Neural progenitor cell (in vitro differentiated cells): ENCODE results near the gene SLC6A5. TPM values are rescaled to one million over a fixed set of nuclear protein-coding genes. Genes with fewer than 3 reads are reported as not detected.
"Not testable (repeated sequence)": the region's sequence is repeated elsewhere in the genome, so short reads cannot be mapped to it uniquely, and the experiment has no call there.

Experiments used
- DNase-seq: peaks from one replicate; pipeline ENCODE4 v3.0.0-alpha.2; 2016; ENCODE audit warnings: low spot score
- H2AFZ ChIP-seq: fragments of 200-600 bp; sonication (generic); replicated peaks from 2 replicates; pipeline ENCODE4 v1.6.1; 2016; ENCODE audit warnings: antibody characterized with exemption
- H3F3A ChIP-seq: fragments of 200-600 bp; sonication (generic); 2 replicates; pipeline ENCODE4 v1.6.1; 2016; ENCODE audit warnings: antibody characterized with exemption, low read depth
- H3K27ac ChIP-seq: fragments of 200-600 bp; sonication (generic); 2 replicates; pipeline ENCODE4 v1.5.1; 2016; ENCODE audit warnings: mild to moderate bottlenecking
- H3K27me3 ChIP-seq: fragments of 200-600 bp; sonication (generic); 2 replicates; pipeline ENCODE4 v1.6.1; 2016; ENCODE audit warnings: mild to moderate bottlenecking, moderate library complexity
- H3K36me3 ChIP-seq: fragments of 200-600 bp; sonication (generic); 2 replicates; pipeline ENCODE4 v1.5.1; 2016
- H3K4me1 ChIP-seq: fragments of 200-600 bp; sonication (generic); 2 replicates; pipeline ENCODE4 v1.6.1; 2016; ENCODE audit warnings: mixed run types
- H3K4me2 ChIP-seq: fragments of 200-600 bp; sonication (generic); 2 replicates; pipeline ENCODE4 v1.6.1; 2016
- H3K4me3 ChIP-seq: fragments of 200-600 bp; sonication (generic); 2 replicates; pipeline ENCODE4 v1.5.1; 2016
- H3K79me2 ChIP-seq: fragments of 200-600 bp; sonication (generic); 2 replicates; pipeline ENCODE4 v1.6.1; 2016; ENCODE audit warnings: low read depth
- H3K9ac ChIP-seq: fragments of 200-600 bp; sonication (generic); 2 replicates; pipeline ENCODE4 v1.6.1; 2016
- H3K9me3 ChIP-seq: fragments of 200-600 bp; sonication (generic); 2 replicates; pipeline ENCODE4 v1.5.1; 2016; ENCODE audit warnings: low read depth
- H4K20me1 ChIP-seq: fragments of 200-600 bp; sonication (generic); 2 replicates; pipeline ENCODE4 v1.6.1; 2016; ENCODE audit warnings: low read depth
- H3K27ac Mint-ChIP-seq: 3 replicates; pipeline ENCODE4 v1.8.0; 2021; ENCODE audit warnings: mixed read lengths
- H3K27me3 Mint-ChIP-seq: 2 replicates; pipeline ENCODE4 v1.8.0; 2022; ENCODE audit warnings: low read depth, mild to moderate bottlenecking, inconsistent platforms, moderate library complexity, mixed read lengths; ENCODE audit not compliant: insufficient read depth
- H3K36me3 Mint-ChIP-seq: 3 replicates; pipeline ENCODE4 v1.8.0; 2021; ENCODE audit warnings: mixed read lengths
- H3K4me1 Mint-ChIP-seq: 3 replicates; pipeline ENCODE4 v1.8.0; 2021; ENCODE audit warnings: mixed read lengths
- H3K4me3 Mint-ChIP-seq: 3 replicates; pipeline ENCODE4 v1.8.0; 2021; ENCODE audit warnings: mild to moderate bottlenecking, moderate library complexity, mixed read lengths
- H3K9me3 Mint-ChIP-seq: 3 replicates; pipeline ENCODE4 v1.8.0; 2020; ENCODE audit warnings: mixed read lengths
- EZH2 ChIP-seq: fragments of 200-600 bp; sonication (generic); IDR thresholded peaks from 2 replicates; pipeline ENCODE4 v1.6.1; 2017; ENCODE audit warnings: antibody characterized with exemption, mild to moderate bottlenecking, moderate library complexity
- EZH2phosphoT487 ChIP-seq: fragments of 200-600 bp; sonication (generic); IDR thresholded peaks from 2 replicates; pipeline ENCODE4 v1.6.1; 2017; ENCODE audit warnings: antibody characterized with exemption
- total RNA-seq: library from RNA; depleted of rRNA; stranded (reverse); fragments of >200 nt; gene quantifications from 2 replicates; pipeline ENCODE4 v1.2.3, GENCODE V29; 2015; ENCODE audit warnings: low replicate concordance
- TF ChIP-seq, protein P1 (sequence below): fragments of 200-600 bp; sonication (generic); IDR thresholded peaks from 2 replicates; pipeline ENCODE4 v1.5.1; 2017; ENCODE audit warnings: antibody characterized with exemption, mild to moderate bottlenecking

SLC6A5 gene
- total RNA-seq, 1 donor from 2014 or later: not detected

DNA sequence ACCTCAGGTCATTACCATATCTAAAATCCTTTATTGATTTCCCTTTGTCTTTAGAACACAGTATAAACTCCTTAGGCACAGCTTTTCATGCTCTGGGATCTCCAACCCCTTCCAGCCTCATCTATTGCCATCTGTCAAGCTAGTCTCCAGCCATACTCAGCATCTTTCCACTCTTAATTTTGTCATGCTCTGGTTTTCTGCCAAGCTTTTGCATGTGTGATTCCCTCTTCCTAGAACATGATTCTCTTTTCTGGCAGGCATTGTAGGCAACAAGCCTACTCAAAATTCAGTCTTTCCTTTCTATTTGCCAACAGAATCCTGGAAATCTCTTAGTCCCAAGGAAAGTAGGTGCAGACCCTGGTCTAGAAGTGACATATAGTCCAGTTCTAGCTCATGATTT lies 35.5 kb upstream of the SLC6A5 start:
- Histone ChIP-seq H3K9me3 (no peaks in the 10 kb centered on the region), H3K9ac (no peak overlapping the region), H2AFZ (no peak overlapping the region), H4K20me1 (no peaks in the 10 kb centered on the region), H3K4me1 (no peaks in the 10 kb centered on the region), H3K36me3 (no peaks in the 10 kb centered on the region), H3K27ac (no peak overlapping the region), H3K4me3 (no peak overlapping the region), H3K27me3 (no peaks in the 10 kb centered on the region), H3F3A (no peaks in the 10 kb centered on the region), H3K79me2 (no peaks in the 10 kb centered on the region), H3K4me2 (no peak overlapping the region)
- no peak for DNase-seq
- no peak for TF ChIP-seq EZH2phosphoT487
- no peak for TF ChIP-seq EZH2
- TF ChIP-seq, protein P1, sequence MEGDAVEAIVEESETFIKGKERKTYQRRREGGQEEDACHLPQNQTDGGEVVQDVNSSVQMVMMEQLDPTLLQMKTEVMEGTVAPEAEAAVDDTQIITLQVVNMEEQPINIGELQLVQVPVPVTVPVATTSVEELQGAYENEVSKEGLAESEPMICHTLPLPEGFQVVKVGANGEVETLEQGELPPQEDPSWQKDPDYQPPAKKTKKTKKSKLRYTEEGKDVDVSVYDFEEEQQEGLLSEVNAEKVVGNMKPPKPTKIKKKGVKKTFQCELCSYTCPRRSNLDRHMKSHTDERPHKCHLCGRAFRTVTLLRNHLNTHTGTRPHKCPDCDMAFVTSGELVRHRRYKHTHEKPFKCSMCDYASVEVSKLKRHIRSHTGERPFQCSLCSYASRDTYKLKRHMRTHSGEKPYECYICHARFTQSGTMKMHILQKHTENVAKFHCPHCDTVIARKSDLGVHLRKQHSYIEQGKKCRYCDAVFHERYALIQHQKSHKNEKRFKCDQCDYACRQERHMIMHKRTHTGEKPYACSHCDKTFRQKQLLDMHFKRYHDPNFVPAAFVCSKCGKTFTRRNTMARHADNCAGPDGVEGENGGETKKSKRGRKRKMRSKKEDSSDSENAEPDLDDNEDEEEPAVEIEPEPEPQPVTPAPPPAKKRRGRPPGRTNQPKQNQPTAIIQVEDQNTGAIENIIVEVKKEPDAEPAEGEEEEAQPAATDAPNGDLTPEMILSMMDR: no peak
- no peak overlapping the region for H3K4me3 Mint-ChIP-seq
- H3K27me3 Mint-ChIP-seq: peaks cover 4% of the 10 kb centered on the region
- no peak overlapping the region for H3K27ac Mint-ChIP-seq
- no peaks in the 10 kb centered on the region for H3K4me1 Mint-ChIP-seq
- no peaks in the 10 kb centered on the region for H3K9me3 Mint-ChIP-seq
- H3K36me3 Mint-ChIP-seq: no peaks in the 10 kb centered on the region

DNA sequence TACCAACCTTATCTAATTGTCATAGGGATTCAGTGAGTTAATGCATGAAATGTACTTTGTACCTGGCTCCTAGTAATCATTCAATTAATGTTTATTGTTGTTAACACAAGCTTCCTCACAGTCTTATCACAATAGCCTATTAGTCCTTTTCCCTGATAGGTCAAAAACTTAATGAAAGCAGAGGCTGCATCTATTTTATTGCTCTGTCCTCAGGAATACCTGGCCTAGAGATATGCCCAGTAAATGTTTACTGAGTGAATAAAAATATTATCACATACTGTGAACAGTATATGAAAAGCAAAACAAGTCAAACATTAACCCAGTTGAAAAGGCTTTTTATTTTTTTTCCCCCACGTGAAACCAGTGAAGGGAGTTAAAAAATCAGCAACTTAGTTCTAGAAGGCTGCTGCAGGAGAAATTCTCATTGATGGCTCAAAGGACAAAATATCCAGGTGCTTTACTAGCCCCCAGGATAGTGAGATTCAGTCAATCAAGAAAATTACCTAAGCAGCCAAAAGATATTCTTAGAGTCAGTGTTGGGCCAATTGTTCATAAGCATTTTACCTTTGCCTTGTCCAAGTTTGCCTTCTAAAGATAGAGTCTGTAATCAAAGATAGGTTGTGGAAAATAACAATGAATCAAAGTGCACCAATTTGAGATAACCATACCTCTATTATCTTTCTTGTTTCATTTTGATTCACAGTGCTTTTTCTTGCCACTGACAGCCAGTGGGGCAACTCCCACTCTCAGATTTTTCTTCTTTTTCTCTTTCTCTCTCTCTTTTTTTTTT lies 34.4 kb upstream of the SLC6A5 start:
- Histone ChIP-seq H3K27ac (no peak overlapping the region), H3F3A (no peaks in the 10 kb centered on the region), H3K27me3 (no peaks in the 10 kb centered on the region), H2AFZ (no peak overlapping the region), H3K4me2 (no peak overlapping the region), H3K36me3 (no peaks in the 10 kb centered on the region), H3K9ac (no peak overlapping the region), H3K4me1 (no peaks in the 10 kb centered on the region), H3K4me3 (no peak overlapping the region), H3K79me2 (no peaks in the 10 kb centered on the region), H4K20me1 (no peaks in the 10 kb centered on the region), H3K9me3 (no peaks in the 10 kb centered on the region)
- H3K4me1 Mint-ChIP-seq: no peaks in the 10 kb centered on the region
- H3K9me3 Mint-ChIP-seq: no peaks in the 10 kb centered on the region
- H3K4me3 Mint-ChIP-seq: no peak overlapping the region
- TF ChIP-seq EZH2phosphoT487: no peak
- TF ChIP-seq EZH2: no peak
- TF ChIP-seq, protein P1: no peak
- no peak overlapping the region for H3K27ac Mint-ChIP-seq
- peaks cover 4% of the 10 kb centered on the region for H3K27me3 Mint-ChIP-seq
- H3K36me3 Mint-ChIP-seq: no peaks in the 10 kb centered on the region
- DNase-seq: no peak

- not testable (repeated sequence) for H3K9me3 Mint-ChIP-seq, H3K4me3 ChIP-seq, DNase-seq, H3K4me2 ChIP-seq, H3K9me3 ChIP-seq, H3K4me1 ChIP-seq, H3F3A ChIP-seq, H3K36me3 Mint-ChIP-seq, H3K27ac Mint-ChIP-seq, H4K20me1 ChIP-seq, H3K27me3 Mint-ChIP-seq, H3K27me3 ChIP-seq, H3K4me1 Mint-ChIP-seq, H3K36me3 ChIP-seq, H3K79me2 ChIP-seq, H3K27ac ChIP-seq, H3K4me3 Mint-ChIP-seq, H2AFZ ChIP-seq, H3K9ac ChIP-seq
These were observed 33.3 kb upstream of the SLC6A5 start for GRCh38 chr11:20566115-20566514.
